Spleen (tissue), 7 donors: ENCODE measurements around the gene MPPE1.

Source experiments
- CTCF ChIP-seq, 11 experiments: fragments of 200-600 bp in 7 of 11; fragments of 450-650 bp in 4 of 11; sonication (generic) in 4 of 11; IDR thresholded peaks in 8 of 11; conservative IDR thresholded peaks in 3 of 11; 1 replicate in 7 of 11; 2 replicates in 4 of 11; pipeline versions ENCODE4 v1.4.0 to v1.8.0; 2016 to 2021; ENCODE audit warnings: antibody characterized with exemption in 11 of 11, inconsistent platforms in 4 of 11, mild to moderate bottlenecking in 1 of 11
- POLR2A ChIP-seq, 3 donors: fragments of 450-650 bp; IDR thresholded peaks; one replicate each; pipeline ENCODE4 v1.5.1; 2017; ENCODE audit warnings: antibody characterized with exemption in 3 of 3, mild to moderate bottlenecking in 1 of 3
- POLR2AphosphoS5 ChIP-seq, 3 donors: sonication (generic); formaldehyde crosslinking; IDR thresholded peaks; one replicate each; pipeline ENCODE4 v1.5.1; 2017; ENCODE audit warnings: antibody characterized with exemption in 3 of 3
- donor health status: DM: no; HTN: no; CAD: no; lungs with moderate emphysema.
- donor health status: DM: no; HTN: no; CAD: no.
- donor health status: DM: no; HTN: no; CAD: no.

GRCh38 chr18:11899063-11899462 lies 9.1 kb downstream of the MPPE1 start:
- TF ChIP-seq POLR2AphosphoS5 (IDR thresholded peaks at IDR 0.05), result no peak
- TF ChIP-seq CTCF (IDR thresholded peaks at IDR 0.05 in 8 of 11, conservative IDR thresholded peaks at IDR 0.05 in 3 of 11), result no peak
- TF ChIP-seq POLR2A (IDR thresholded peaks at IDR 0.05), result no peak
